ENCODE measurements around the gene SUPT16H.

- TF ChIP-seq CTCF (IDR thresholded peaks at IDR 0.05) (no peak), FOSL2 (IDR thresholded peaks at IDR 0.05; ENCODE audit: borderline replicate concordance, low read depth) (no peak), TAF1 (IDR thresholded peaks at IDR 0.05; ENCODE audit: borderline replicate concordance, low read depth, low read length) (no peak), CHD2 (IDR thresholded peaks at IDR 0.05; ENCODE audit: low read length, partially characterized antibody) (no peak), EP300 (IDR thresholded peaks at IDR 0.05; ENCODE audit: borderline replicate concordance in 1 of 2, low read depth in 1 of 2, low read length in 1 of 2) (no peak), POLR2AphosphoS5 (IDR thresholded peaks at IDR 0.05; ENCODE audit: low read depth, low read length) (no peak), RAD21 (IDR thresholded peaks at IDR 0.05; ENCODE audit: low read length) (no peak), MAX (IDR thresholded peaks at IDR 0.05; ENCODE audit: low read depth) (no peak), USF2 (IDR thresholded peaks at IDR 0.05; ENCODE audit: borderline replicate concordance, low read depth, low read length) (no peak)
Measured at GRCh38 chr14:21382886-21383847, 652 bp downstream of the SUPT16H start.
